ENCODE results near the gene KCNA4.
"Not testable (repeated sequence)": the region's sequence is repeated elsewhere in the genome, so short reads cannot be mapped to it uniquely, and the experiment has no call there.

The KCNA4 gene
- 0 to 1.3 (median 0) reads per million in 17 experiments for total RNA-seq

GRCh38 chr11:30016588-30017363 is at the start of gene KCNA4:
Gene KCNA4, minus strand, starts transcription at chr11:30017030. Its CDS starts 4,352 bp downstream, at chr11:30012678.
- no peak for DNase-seq

- no peak for DNase-seq
Observed at GRCh38 chr11:30062103-30062502, 45.3 kb upstream of the KCNA4 start.

GRCh38 chr11:30059172-30059815 is 42.5 kb upstream of the KCNA4 start:
- DNase-seq = no peak

GRCh38 chr11:30049214-30049613 is 32.4 kb upstream of the KCNA4 start:
- no peak for DNase-seq

- no peak for DNase-seq
Observed at GRCh38 chr11:30046578-30046945, 29.7 kb upstream of the KCNA4 start.

GRCh38 chr11:30045921-30046577 is 29.2 kb upstream of the KCNA4 start:
- no peak for DNase-seq

- no peak for DNase-seq
Observed at GRCh38 chr11:30045144-30045543, 28.3 kb upstream of the KCNA4 start.

- DNase-seq = no peak
Observed at GRCh38 chr11:30041171-30041570, 24.3 kb upstream of the KCNA4 start.

GRCh38 chr11:30034746-30035145 is 17.9 kb upstream of the KCNA4 start:
- DNase-seq = not testable (repeated sequence)

GRCh38 chr11:30034166-30034565 is 17.3 kb upstream of the KCNA4 start:
- not testable (repeated sequence) for DNase-seq

GRCh38 chr11:30025396-30026139 is 8.7 kb upstream of the KCNA4 start:
- no peak for DNase-seq

- no peak for DNase-seq
Observed at GRCh38 chr11:30023074-30023473, 6.2 kb upstream of the KCNA4 start.

- DNase-seq = no peak
Observed at GRCh38 chr11:30019481-30019880, 2.7 kb upstream of the KCNA4 start.

GRCh38 chr11:30018495-30018894 is 1.7 kb upstream of the KCNA4 start:
- no peak for DNase-seq

- no peak for DNase-seq
Observed at GRCh38 chr11:30017445-30017895, 640 bp upstream of the KCNA4 start.

GRCh38 chr11:30015725-30016412 is 961 bp downstream of the KCNA4 start:
- no peak for DNase-seq

- no peak for DNase-seq
Observed at GRCh38 chr11:30012346-30012745, 4.5 kb downstream of the KCNA4 start.

- DNase-seq = no peak
Observed at GRCh38 chr11:30009060-30009459, 7.8 kb downstream of the KCNA4 start.

GRCh38 chr11:30006876-30007275 is 10.0 kb downstream of the KCNA4 start:
- no peak for DNase-seq

- no peak for DNase-seq
Observed at GRCh38 chr11:30002157-30002785, 14.6 kb downstream of the KCNA4 start.

- no peak for DNase-seq
Observed at GRCh38 chr11:30000986-30001750, 15.7 kb downstream of the KCNA4 start.
